ENCODE results near the gene SPDYC. TPM values are rescaled to one million over a fixed set of nuclear protein-coding genes. Genes with fewer than 3 reads are reported as not detected.

Gene SPDYC
- total and polyA plus RNA-seq, 2 of the 13 experiments (the other 11 are each of a cell fraction or from before 2014, with no cell fraction given) = 0.15 to 0.33 TPM

GRCh38 chr11:65121865-65122696, 48.0 kb upstream of the SPDYC start, which contains the start of the genes FAU and MRPL49 (continued):
- TF ChIP-seq RBM39 (IDR thresholded peaks at IDR 0.05; ENCODE audit: low read depth, low read length, poor library complexity, severe bottlenecking) = peak; percentile 41
- TF ChIP-seq TFE3 (CRISPR knock-in tag; IDR thresholded peaks at IDR 0.05) = peak; percentile 35; the same call in 1 of the 2 replicates
- TF ChIP-seq ATF7-NPFF (CRISPR knock-in tag; IDR thresholded peaks at IDR 0.05; ENCODE audit: low read depth) = no peak
- peak; percentile 71 for TF ChIP-seq IKZF4 (CRISPR knock-in tag; IDR thresholded peaks at IDR 0.05; ENCODE audit: borderline replicate concordance, low read depth, not compliant biosample characterization)
- no peak for TF ChIP-seq TRIM24 (CRISPR knock-in tag; IDR thresholded peaks at IDR 0.05)
- TF ChIP-seq ZBTB42 (CRISPR knock-in tag; IDR thresholded peaks at IDR 0.05) = peak; percentile 39; the same call in 1 of the 2 replicates
- peak in 1 of 2 experiments; percentile 92; a peak in 2 of 4 replicates for TF ChIP-seq POLR2A (IDR thresholded peaks at IDR 0.05; ENCODE audit: insufficient read depth in 1 of 2, low read depth in 2 of 2, low read length in 2 of 2)

GRCh38 chr11:65124480-65125196, 45.4 kb upstream of the SPDYC start:
- Histone ChIP-seq H3K4me2 (ENCODE audit: low read depth, low read length) (no peak overlapping the region), H3K79me2 (ENCODE audit: insufficient read depth, low read length) (peaks cover 42% of the 10 kb centered on the region), H2AFZ (ENCODE audit: low read length) (no peak overlapping the region), H3K4me3 (replicated peaks in 1 of 3; ENCODE audit: insufficient read depth in 1 of 3, low read depth in 2 of 3, low read length in 3 of 3) (no peak overlapping the region), H4K20me1 (ENCODE audit: insufficient read depth, low read length) (no peaks in the 10 kb centered on the region), H3K27me3 (ENCODE audit: control insufficient read depth in 1 of 2, insufficient read depth in 2 of 2, low read length in 2 of 2) (no peaks in the 10 kb centered on the region; a peak in 1 of 5 replicates), H3K9me3 (ENCODE audit: low read length) (no peaks in the 10 kb centered on the region), H3K36me3 (replicated peaks in 1 of 2; ENCODE audit: control insufficient read depth in 1 of 2, insufficient read depth in 2 of 2, low read length in 2 of 2) (peaks cover 33 to 63% of the 10 kb centered on the region in 2 experiments), H3K9ac (ENCODE audit: insufficient read depth, low read depth, low read length) (no peak overlapping the region), H3K4me1 (ENCODE audit: insufficient read depth, low read length) (peaks cover 37% of the 10 kb centered on the region), H3K27ac (ENCODE audit: extremely low read length, insufficient read depth, low read length) (no peak overlapping the region)
- intact Hi-C loops (cut with micrococcal nuclease; ENCODE audit: unreplicated experiment) = no loop called here
- DNase-seq (ENCODE audit: low spot score) (no peak), ATAC-seq (no peak), FAIRE-seq (no peak)
- ChIA-PET POLR2A (interaction anchor here (1.0 to 4.7 kb wide), 2 partner anchors 11 to 57 kb away, joined by 3 to 105 read pairs; partner anchors contain the start of genes CAPN1 and SYVN1), CTCF (ENCODE audit: low intra/inter-chr PET ratio, low total read pairs) (no interaction called here)
- no TSS peak for BruUV-seq (replicated peaks)
- 94% methylated on average over 4 of the region's 5 CpGs for WGBS (ENCODE audit: low lambda C conversion rate)
- in situ Hi-C loops (cut with HindIII; ENCODE audit: extremely low pct_ligation_motif_present, low pct_unique_long_range_greater_than_20kb) = no loop called here
- no peak for TF ChIP-seq PLSCR1 (CRISPR knock-in tag; IDR thresholded peaks at IDR 0.05; ENCODE audit: borderline replicate concordance)
- no peak for TF ChIP-seq CHD4 (IDR thresholded peaks at IDR 0.05; ENCODE audit: borderline replicate concordance, low read length)
- no peak for TF ChIP-seq DBP (CRISPR knock-in tag; IDR thresholded peaks at IDR 0.05; ENCODE audit: not compliant biosample characterization)
- TF ChIP-seq SMARCC2 (IDR thresholded peaks at IDR 0.05) = no peak
- no peak for TF ChIP-seq MXD1 (CRISPR knock-in tag; IDR thresholded peaks at IDR 0.05)
- TF ChIP-seq PRMT3 (CRISPR knock-in tag; IDR thresholded peaks at IDR 0.05; ENCODE audit: borderline replicate concordance, low read depth) = no peak
- TF ChIP-seq KDM5A (IDR thresholded peaks at IDR 0.05; ENCODE audit: borderline replicate concordance, low read length) = no peak

Measured in HepG2 (cell line).